HG02588 (cell line): Measurements from ENCODE around the gene TNIK.
"Not testable (repeated sequence)": the region's sequence is repeated elsewhere in the genome, so short reads cannot be mapped to it uniquely, and the experiment has no call there.

Source experiments
- ATAC-seq: cut with Tn5 transposase; IDR thresholded peaks from one replicate; pipeline ENCODE4 v1.9.1; 2021; ENCODE audit warnings: mild to moderate bottlenecking, moderate library complexity; ENCODE audit not compliant: unreplicated experiment

Gene TNIK

DNA sequence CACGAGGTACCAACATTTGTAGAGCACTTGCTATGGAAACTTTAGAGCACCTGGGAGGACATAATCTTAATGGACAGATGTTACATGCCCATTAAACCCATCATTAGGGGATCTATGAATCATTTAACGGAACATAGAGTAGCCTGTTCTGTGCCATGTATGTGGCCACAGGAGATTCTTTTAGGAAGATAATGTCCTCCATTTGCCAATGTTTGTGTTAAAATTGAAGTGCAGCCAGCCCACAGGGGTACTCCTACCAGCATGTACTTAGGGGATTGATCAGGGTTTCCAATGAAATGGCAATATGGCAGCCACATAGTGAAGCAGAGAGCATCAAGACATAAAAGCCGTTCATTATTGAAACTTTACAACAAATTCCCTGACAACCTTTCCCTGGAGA lies 70.7 kb downstream of the TNIK start:
- ATAC-seq = no peak

DNA sequence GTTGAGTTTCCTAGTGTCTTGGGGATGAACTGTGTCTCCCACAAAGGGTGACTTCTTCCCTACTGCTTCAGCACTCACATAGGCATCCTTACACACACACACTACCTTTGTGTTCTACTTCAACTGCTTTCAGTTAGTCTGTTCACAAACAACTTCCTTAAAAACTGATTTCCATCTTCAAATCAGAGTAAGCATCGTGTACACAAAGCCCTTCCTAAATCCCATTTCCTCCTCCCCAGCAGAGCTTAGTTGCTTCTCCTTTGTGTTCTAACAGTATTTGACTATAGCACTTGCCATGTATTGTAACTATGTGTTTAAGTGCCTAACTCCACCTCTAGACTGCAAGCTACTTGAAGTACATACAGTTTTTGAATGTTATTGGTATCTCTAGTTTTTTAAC lies 71.7 kb downstream of the TNIK start:
- no peak for ATAC-seq

DNA sequence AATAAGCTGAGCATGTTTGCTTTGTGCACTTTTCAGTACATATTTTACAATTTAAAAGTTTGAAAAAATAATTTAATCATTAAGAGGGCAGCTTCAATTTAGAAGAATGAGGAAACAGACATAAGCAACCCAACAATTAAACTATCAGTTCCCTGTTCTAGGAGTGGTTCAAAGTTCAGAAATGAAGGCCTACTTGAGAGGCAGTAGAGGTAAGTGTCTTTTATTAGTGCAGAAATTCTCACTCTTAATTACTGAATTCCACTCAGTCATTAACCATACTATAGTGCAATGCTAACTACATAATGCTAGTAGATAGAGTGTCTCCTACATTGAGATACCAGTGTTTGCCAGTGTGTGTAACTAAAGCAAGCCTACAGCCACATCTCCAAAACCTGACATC lies 73.1 kb downstream of the TNIK start:
- no peak for ATAC-seq

DNA sequence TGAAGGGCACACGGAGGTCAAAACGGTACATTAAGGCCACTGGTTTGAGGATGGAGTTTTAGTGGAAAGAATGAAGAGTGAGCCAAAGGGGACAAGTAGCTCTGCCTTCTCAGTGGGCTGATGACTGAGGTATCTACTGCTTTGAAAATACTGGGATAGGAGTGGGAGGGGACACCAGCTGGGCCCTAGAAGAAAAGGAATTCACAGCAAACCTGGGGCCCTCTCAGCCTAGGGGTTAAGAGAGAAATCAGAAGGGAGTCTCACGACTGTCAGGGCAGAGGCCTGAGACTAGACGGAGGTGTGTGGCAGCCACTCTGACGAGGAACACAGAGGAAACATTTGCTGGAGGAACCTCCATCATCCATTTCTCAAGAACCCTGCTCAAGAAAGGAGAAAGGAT lies 75.1 kb downstream of the TNIK start:
- no peak for ATAC-seq

DNA sequence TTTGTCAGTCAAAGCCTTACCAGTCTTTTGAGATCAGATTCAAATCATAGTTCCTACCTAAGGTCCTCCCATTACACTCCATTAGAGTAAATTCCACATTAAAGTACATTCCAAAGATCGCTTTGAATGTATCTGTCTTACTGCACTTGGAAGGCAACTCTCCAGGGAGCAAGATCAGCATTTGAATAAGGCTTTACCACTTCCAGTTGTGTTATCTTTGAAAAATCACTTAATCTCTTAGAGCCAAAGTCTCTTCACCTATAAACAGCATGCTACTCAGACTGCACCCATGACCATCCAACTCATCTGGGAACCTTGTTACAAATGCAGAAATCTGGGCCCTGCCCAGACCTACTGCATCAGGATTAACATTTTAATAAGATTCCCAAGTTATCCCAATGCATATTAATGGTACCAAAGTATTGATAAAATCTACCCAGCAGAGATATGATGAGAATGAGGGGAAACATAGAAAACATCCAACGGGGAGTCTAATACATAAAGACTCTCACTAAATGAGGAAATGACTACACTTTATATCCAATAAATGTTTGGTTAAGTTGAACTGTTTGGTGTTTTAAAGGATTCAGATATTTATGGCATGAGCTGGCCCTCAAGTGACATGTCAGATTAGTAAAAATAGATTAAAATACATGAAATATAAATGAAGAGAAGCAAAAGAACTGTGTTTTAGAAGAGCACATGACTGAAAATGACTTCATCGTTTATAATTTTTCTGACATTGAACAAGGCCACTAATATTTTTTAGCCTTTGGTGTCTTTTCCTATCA lies 75.9 kb downstream of the TNIK start:
- ATAC-seq = no peak

DNA sequence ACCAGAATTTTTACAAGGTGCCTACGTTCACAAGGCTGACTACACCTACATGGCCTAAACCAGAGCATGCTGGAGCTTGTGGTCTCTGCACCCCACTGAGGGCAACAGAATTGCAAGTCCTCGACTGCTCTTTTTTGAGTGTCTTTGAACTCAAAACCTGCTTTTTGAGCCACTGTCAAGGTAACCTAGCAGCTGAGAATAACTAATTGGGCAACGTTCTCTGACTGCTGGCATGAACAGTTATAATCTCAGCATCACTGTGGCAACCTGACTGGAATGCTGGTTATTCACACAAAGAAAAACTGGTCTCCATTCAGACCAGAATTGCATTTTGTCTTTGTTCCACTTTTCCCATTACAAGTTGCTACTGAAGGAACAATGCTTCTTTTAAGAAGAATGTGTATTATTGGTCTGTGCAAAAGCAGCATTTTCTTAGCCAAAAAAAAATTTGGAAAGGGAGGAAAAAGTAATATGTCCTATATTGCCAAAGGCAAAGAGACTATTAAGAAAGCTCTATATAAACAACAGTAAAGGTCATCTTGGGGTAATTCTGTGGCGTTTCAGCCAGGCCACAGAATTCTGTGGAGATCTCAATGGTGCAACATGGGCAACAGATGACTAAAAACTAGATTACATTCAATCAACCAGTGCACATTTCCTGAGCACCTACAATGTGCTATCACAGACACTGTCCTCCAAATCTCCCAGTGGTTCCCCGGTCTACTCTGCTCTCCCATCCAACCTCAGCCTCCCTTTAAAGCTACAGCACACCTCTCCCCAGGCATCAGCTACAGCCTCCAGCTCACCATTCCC lies 76.8 kb downstream of the TNIK start:
- no peak for ATAC-seq

DNA sequence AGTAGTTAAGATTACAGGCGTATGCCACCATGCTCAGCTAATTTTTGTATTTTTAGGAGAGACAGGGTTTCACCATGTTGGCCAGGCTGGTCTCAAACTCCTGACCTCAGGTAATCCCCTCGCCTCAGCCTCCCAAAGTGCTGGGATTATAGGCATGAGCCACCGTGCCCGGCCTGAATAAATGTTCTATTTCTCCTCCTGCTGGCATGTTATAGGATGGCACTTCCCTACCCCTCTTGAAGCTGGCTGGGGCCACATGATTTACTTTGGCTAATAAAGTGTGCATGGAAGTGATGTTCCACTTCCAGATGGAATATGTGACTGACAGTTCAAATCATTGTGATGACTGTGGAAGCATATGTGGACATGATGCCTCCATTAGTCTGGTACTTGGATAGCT lies 77.9 kb downstream of the TNIK start:
- ATAC-seq = not testable (repeated sequence)

DNA sequence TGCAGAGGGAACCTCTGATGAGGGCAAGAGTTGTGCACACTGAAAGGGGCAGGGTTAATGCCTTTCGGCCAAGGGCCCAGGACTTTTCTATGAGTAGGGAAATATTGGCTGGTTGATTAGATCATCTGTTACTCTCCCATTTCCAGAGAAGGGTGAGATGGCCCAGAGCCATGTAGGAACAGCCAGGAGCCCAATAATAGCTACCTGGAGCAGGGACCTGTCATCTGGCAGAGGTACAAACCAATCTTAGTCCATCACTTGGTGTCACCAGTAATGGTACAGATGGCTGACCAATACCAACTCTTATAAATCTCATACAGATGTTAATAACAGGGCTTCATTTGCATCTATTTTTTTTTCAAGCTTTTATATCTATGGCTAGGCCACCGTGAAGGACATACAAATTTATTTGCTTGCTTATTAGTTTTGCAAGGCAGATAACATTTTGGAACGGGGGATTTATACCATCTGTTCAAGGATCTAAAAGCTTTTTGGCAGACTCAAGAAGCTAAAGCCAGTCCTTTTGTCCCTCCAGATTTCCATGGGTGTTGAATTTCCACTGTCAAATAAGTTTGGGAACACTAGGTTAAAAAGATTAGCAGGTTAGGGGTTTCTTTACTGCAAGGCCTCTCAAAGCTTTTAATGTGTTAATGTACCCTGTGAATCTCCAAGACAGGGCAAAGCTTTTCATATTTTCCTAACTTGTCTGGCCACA lies 79.3 kb downstream of the TNIK start:
- no peak for ATAC-seq

DNA sequence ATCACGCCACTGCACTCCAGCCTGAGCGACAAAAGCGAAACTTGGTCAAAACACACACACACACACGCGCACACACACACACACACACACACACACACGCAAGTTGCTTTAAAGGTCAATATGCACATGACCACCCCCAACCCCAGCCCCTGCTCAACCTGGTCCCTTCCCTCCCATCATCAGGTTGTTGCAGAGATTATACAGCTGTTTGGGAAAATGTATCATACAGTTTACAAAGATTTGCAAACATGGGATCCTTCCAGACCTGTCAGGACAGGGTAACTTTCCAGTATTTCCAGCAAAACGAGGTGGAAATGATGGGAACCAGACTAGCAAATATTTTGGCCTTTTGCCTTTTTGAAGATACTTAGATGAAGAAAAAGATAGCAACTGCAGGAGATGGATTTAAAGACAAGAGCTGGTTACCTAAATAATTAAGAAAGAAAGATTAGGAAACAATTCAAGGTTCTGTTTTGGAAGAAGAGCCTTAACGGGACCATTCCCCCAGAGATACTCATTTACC lies 80.2 kb downstream of the TNIK start:
- ATAC-seq = no peak

DNA sequence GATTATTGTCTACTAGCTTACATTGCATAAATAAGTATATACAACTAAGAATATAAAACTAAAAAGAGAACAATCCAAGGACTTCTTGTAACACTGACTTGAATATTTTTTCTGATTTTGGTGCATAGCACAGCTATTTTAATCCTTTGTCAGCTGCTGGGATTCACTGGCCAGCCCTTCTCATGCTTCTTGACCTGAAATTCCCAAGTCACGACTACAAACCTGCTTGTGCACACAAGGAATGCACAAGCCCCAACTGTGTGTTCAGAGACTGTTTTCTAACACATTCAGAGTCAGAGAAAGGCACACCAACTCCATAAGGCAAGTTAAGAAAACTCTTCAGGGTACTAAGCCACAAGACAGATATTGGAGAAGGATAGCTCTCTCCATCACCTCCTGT lies 80.9 kb downstream of the TNIK start:
- ATAC-seq = no peak

DNA sequence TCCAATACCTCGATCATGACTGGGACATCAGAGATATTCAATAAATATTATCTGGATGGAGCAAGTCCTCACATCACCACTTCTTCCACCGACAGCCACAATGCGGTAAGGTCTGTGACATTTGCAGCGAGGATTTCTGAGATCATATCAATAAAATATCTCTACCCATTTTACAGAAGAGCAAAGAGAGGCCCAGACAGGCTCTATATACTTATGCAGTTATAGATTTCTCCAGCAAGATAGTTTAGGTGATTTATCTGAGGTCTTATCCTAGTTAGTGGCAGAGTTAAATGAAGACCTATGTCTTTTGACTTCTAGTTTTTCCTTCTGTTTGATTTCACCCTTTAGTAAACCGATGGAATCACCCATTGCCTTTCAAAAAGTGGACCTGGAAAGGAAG lies 81.6 kb downstream of the TNIK start:
- no peak for ATAC-seq

DNA sequence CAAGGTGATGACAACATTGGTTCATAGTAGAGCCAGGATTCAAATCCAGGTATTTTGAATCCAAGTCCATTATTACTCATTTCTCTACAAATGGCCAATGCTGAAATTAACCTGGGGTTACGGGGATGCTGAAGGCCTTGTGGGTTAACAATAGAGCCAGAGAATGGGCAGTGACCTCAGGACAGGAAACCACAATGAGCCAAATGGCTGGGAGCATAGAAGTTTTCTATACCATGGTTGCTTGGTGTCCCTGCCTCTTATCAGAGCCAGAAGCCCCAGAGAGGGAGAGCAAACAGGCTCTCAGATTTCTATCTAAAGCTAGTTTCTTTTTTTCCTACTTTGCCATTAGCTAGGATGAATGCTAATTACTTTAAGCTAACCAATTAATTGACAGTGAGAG lies 82.3 kb downstream of the TNIK start:
- no peak for ATAC-seq

DNA sequence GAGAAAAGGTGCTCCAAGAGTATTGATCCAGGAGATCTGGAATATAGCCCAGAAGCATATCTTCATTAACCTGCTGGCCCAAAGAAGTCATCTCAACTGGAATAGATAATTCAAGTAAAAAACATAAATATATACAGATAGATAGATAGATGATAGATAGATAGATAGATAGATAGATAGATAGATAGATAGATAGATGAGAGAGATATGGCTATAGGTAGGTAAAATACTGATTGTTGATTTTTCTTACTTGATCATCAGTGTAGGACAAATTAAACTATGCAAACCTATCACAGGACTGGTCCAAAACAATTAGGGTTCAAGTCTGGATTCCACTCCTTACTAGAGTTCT lies 83.6 kb downstream of the TNIK start:
- no peak for ATAC-seq

DNA sequence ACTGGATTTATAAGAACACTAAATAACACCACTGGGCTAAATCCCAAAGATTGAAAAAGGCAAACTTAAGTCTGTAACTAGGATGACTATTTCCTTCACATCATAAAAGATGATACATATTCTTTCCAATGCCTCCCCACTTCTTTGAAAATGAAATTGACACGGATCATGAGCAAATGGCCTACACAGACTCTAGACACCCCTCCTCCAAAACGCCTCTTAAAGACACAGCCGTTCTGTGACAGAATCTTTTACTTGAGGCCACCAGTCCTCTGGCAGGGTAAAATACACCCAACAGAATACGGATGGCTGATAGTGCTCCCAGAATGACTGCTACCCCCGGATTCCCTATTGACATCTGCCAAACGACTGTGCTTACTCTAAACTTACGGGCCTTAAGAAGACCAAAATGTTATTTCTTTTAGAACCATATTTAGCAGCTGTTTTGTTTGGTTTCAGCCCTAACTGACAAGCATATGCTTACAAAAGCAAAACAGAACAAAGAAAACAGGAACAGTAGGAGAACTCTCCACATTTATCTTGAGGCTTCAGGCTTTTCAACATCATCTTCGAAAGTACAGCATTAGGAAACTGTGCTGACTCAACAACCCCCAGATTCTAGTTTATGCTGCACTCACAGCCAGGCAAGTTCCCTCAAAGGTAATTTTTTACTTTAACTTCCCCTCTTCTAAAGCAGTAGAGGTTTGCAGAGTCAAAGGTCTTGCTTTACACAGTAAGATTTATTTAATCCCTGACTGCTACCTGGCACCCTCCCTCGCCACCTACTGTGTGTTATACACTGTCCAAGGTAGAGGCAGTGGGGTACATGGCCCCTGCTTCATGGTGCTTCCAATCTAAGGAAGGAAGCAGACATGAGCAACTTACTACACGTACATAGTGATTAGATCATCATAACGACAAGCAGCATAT lies 84.3 kb downstream of the TNIK start:
- ATAC-seq = no peak

DNA sequence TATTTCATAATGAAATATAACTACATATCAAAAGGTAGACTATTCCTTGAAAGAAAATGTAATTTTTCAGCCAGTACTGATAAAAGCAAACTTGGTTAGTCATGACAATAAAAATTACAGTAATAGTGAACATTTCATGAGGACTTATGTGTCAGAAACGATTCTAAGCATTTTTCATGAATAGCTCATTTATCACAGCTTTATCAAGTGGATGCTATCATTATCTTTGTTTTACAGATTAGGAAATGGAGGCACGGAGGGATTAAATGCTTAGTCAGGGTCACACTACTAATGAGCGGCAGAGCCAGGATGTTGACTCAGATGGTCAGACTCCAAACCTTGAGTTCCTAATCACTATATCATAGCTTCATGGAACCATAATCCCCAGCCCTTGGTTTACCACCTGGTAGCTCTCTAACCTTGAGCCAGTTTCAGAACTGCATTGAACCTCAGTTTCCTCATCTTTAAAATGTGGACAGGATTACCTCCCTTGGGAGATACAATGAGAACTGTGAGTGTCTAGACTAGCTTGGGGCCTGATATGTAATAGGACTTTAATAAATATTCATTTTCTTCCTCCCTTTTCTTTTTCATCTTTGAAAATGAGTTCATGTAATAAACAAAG lies 85.4 kb downstream of the TNIK start:
- ATAC-seq = no peak

DNA sequence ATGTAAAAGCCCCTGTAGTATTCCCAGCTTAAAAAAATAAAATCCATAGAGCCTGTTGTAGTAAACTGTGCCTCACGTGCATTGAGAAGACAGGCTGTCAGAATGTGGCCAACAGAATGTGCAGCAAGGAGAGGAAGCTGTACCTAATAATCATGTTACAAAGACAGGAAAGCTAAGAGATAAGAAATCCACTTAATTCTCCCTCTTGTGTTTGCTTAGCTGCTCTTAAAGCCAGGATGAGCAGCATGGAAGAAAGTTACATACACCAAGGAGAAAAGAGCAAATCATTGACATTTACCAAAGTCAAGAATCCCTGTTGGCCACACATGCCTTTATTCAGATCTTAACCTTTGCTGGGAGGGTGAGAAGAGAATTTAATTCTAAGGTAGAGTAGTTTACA lies 85.9 kb downstream of the TNIK start:
- no peak for ATAC-seq

DNA sequence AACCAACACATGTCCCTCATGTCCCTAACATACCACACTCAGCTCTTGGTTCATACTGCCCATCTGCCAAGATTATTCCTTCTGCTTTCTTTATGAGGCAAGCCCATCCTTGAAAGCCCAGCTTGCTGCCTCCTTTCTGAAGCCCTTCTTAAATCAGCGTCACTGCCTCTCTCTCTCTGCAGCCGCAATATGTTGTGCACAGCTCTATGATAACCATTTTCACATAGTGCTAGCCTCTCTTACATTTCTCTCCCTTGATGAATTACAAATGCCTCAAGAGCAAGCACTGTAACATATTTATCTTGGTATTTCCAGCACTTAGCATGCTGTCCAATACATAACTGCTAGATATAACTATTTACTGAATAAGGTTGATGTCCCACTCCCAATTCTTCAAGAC lies 86.5 kb downstream of the TNIK start:
- no peak for ATAC-seq

DNA sequence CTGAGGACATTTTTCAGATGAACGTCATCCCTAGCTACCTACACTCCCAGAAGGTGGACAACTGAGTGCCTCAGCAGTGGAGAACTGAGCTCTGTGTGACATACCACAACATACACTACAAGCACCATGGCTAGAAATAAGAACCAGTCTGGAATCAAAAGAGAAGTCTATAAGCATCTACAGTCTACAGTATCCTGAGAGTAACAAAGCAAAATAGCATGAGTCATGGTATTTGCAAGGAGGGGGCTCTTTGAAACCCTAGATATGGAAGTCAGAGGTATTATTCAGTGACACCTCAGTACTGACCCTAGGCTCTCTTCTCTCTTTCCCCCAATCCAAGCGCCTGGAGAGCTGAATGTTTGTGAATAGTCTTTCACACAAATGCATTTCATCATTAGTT lies 87.5 kb downstream of the TNIK start:
- no peak for ATAC-seq

DNA sequence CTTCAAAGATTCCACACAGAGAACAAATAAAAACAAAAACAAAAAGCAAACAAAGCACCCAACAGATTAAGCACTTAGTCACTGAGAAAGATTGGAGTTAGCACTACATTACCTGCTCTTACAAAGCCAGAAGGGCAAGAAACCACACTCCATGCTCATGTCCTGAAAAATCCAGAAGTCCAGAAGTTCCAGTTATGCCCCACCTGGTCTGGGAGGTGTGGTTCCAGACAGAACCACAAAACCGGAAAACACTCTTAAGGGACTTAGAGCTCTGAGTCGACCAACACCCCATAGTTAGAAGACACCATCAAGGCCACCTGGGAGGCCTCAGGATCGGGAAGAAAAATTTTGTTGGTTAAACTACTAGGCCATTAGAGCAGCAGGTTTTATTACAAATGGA lies 88.9 kb downstream of the TNIK start:
- ATAC-seq = no peak

DNA sequence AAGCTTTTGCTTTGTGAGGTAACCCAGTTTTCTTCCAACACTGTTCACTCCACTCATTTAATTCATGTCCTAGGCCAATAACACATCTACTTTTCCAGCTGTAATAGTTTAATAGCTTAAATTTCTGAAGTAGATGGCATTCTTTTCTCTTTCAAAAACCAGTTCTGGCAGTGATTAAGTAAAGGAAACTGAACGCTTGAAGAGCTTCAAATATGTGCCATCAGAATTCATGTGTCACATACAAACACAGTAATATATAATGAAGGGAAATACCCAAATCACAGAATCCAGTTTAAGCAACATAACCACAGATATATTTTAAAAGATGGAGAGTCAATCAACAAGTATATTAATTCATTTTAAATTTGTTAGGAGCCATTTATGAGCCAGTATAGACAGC lies 91.0 kb downstream of the TNIK start:
- ATAC-seq = no peak
